HCT116 (cell line): Measurements from ENCODE around the gene RLF. TPM values are rescaled to one million over a fixed set of nuclear protein-coding genes. Genes with fewer than 3 reads are reported as not detected.
A peak's percentile ranks its signal among the peaks of the same experiment; 100 is the strongest.

Experiments
- ATAC-seq: fragments of 200-7000 bp; cut with Tn5 transposase; 2 replicates; pipeline ENCODE4 v1.9.1; 2020; ENCODE audit warnings: mild to moderate bottlenecking, moderate library complexity
- BruUV-seq: library from RNA; stranded (reverse); fragments of 400-500 nt; replicated peaks from 2 replicates; lab custom pipeline; 2021; lab: Mats Ljungman, UMichigan
- CTCF ChIA-PET: fragments of 300-600 bp; sonication (Branson Sonifier 250); formaldehyde crosslinking; loops from one replicate; lab custom pipeline; 2021; ENCODE audit warnings: antibody characterized with exemption; lab: Charles Lee
- POLR2A ChIA-PET: fragments of 300-600, 350-600 bp; sonication (Branson Sonifier 250); formaldehyde crosslinking; loops from one replicate; lab custom pipeline; 2021; ENCODE audit warnings: antibody characterized with exemption; lab: Charles Lee
- RAD21 ChIA-PET, 2 experiments: fragments of 300-600 bp; sonication (Branson Sonifier 250); formaldehyde crosslinking; loops; one replicate each; lab custom pipeline; 2023; ENCODE audit warnings: low total read pairs in 2 of 2; ENCODE audit not compliant: uncharacterized antibody in 2 of 2, unreplicated experiment in 2 of 2, low non-redundant PET in 1 of 2; lab: Charles Lee
- DNase-seq: peaks from one replicate; pipeline ENCODE4 v3.0.0-alpha.2; 2010; ENCODE audit warnings: low read depth, low spot score
- H2AFZ ChIP-seq: fragments of 200-600 bp; shearing (Covaris generic), sonication (generic); 2 replicates; pipeline ENCODE4 v1.6.1; 2017; ENCODE audit warnings: low read depth, mixed run types, mixed read lengths, antibody characterized with exemption, low read length; ENCODE audit not compliant: poor library complexity, severe bottlenecking
- H3K27ac ChIP-seq: 2 replicates; pipeline ENCODE4 v1.5.1; 2012; ENCODE audit warnings: low read depth, low read length
- H3K27me3 ChIP-seq: fragments of 200-600 bp; sonication (generic); 2 replicates; pipeline ENCODE4 v1.6.1; 2016; ENCODE audit warnings: mixed run types, low read length, mixed read lengths; ENCODE audit not compliant: insufficient read depth
- H3K36me3 ChIP-seq, 2 experiments: fragments of 200-500 bp in 1 of 2; fragments of 200-600 bp in 1 of 2; sonication (Bioruptor generic) in 1 of 2; sonication (generic) in 1 of 2; 2 replicates each; pipeline versions ENCODE4 v1.5.1 to v1.6.1; 2014 to 2016; ENCODE audit warnings: low read length in 2 of 2, inconsistent platforms in 1 of 2, mixed read lengths in 1 of 2, mixed run types in 1 of 2; ENCODE audit not compliant: insufficient read depth in 2 of 2, control insufficient read depth in 1 of 2
- H3K4me1 ChIP-seq, 2 experiments: fragments of 200-600 bp in 1 of 2; sonication (generic) in 1 of 2; 2 replicates each; pipeline versions ENCODE4 v1.5.1 to v1.6.1; 2012 to 2017; ENCODE audit warnings: low read length in 2 of 2, inconsistent platforms in 1 of 2, mild to moderate bottlenecking in 1 of 2, mixed read lengths in 1 of 2, mixed run types in 1 of 2, moderate library complexity in 1 of 2; ENCODE audit not compliant: insufficient read depth in 2 of 2, control insufficient read depth in 1 of 2
- H3K4me2 ChIP-seq: fragments of 200-600 bp; sonication (generic); 2 replicates; pipeline ENCODE4 v1.6.1; 2017; ENCODE audit warnings: mixed run types, low read length, mixed read lengths
- H3K4me3 ChIP-seq, 2 experiments: fragments of 200-600 bp in 1 of 2; sonication (generic) in 1 of 2; replicated peaks in 1 of 2; 2 replicates each; pipeline ENCODE4 v1.5.1; 2011 to 2016; ENCODE audit warnings: low read length in 2 of 2, control low read depth in 1 of 2, low read depth in 1 of 2, mild to moderate bottlenecking in 1 of 2, mixed read lengths in 1 of 2, mixed run types in 1 of 2
- H3K79me2 ChIP-seq: fragments of 200-600 bp; sonication (generic); 2 replicates; pipeline ENCODE4 v1.6.1; 2017; ENCODE audit warnings: mild to moderate bottlenecking, mixed run types, low read length, moderate library complexity, mixed read lengths; ENCODE audit not compliant: insufficient read depth
- H3K9ac ChIP-seq: fragments of 200-600 bp; sonication (generic); 2 replicates; pipeline ENCODE4 v1.6.1; 2016; ENCODE audit warnings: low read length, mixed read lengths
- H3K9me2 ChIP-seq: fragments of 200-600 bp; sonication (generic), shearing (Covaris generic); 2 replicates; pipeline ENCODE4 v1.6.1; 2017; ENCODE audit warnings: mixed run types, mild to moderate bottlenecking, moderate library complexity; ENCODE audit not compliant: insufficient read depth
- H3K9me3 ChIP-seq, 2 experiments: fragments of 200-500 bp in 1 of 2; fragments of 200-600 bp in 1 of 2; sonication (Bioruptor generic) in 1 of 2; sonication (generic) in 1 of 2; 2 replicates each; pipeline ENCODE4 v1.6.1; 2014 to 2017; ENCODE audit warnings: low read length in 2 of 2, mixed read lengths in 2 of 2, inconsistent platforms in 1 of 2, low read depth in 1 of 2, mild to moderate bottlenecking in 1 of 2, mixed run types in 1 of 2, moderate library complexity in 1 of 2; ENCODE audit not compliant: control insufficient read depth in 1 of 2, insufficient read depth in 1 of 2
- H4K20me1 ChIP-seq: fragments of 200-600 bp; sonication (generic), shearing (Covaris generic); 2 replicates; pipeline ENCODE4 v1.6.1; 2017; ENCODE audit warnings: mixed run types, mild to moderate bottlenecking, moderate library complexity; ENCODE audit not compliant: insufficient read depth
- CBX3 ChIP-seq: IDR thresholded peaks from 2 replicates; pipeline ENCODE4 v1.6.1; 2012; ENCODE audit warnings: low read depth
- CEBPB ChIP-seq: IDR thresholded peaks from 2 replicates; pipeline ENCODE4 v1.6.1; 2012; ENCODE audit warnings: low read depth
- ELF1 ChIP-seq: IDR thresholded peaks from 2 replicates; pipeline ENCODE4 v1.6.1; 2012; ENCODE audit warnings: low read depth, borderline replicate concordance
- EZH2 ChIP-seq: fragments of 200-600 bp; sonication (generic); IDR thresholded peaks from 2 replicates; pipeline ENCODE4 v1.6.1; 2017; ENCODE audit warnings: antibody characterized with exemption, mixed run types
- POLR2A ChIP-seq: IDR thresholded peaks from 2 replicates; pipeline ENCODE4 v1.7.0; 2011; ENCODE audit warnings: borderline replicate concordance; ENCODE audit not compliant: insufficient read depth, insufficient read length; ENCODE audit errors: extremely low read depth
- POLR2AphosphoS5 ChIP-seq: IDR thresholded peaks from 2 replicates; pipeline ENCODE4 v1.6.1; 2011; ENCODE audit warnings: mild to moderate bottlenecking, low read depth, low read length, moderate library complexity
- RAD21 ChIP-seq: IDR thresholded peaks from 2 replicates; pipeline ENCODE4 v1.6.1; 2012; ENCODE audit warnings: low read depth, mild to moderate bottlenecking
- SIN3A ChIP-seq: IDR thresholded peaks from 2 replicates; pipeline ENCODE4 v1.6.1; 2012; ENCODE audit warnings: low read depth
- SP1 ChIP-seq: IDR thresholded peaks from 2 replicates; pipeline ENCODE4 v1.6.1; 2012; ENCODE audit warnings: low read depth
- SRF ChIP-seq: IDR thresholded peaks from 2 replicates; pipeline ENCODE4 v1.6.1; 2012; ENCODE audit warnings: low read depth
- TCF7L2 ChIP-seq: IDR thresholded peaks from 2 replicates; pipeline ENCODE4 v1.7.0; 2011; ENCODE audit warnings: borderline replicate concordance, inconsistent platforms; ENCODE audit not compliant: insufficient read depth, insufficient read length; ENCODE audit errors: extremely low read depth
- YY1 ChIP-seq: IDR thresholded peaks from 2 replicates; pipeline ENCODE4 v1.6.1; 2011; ENCODE audit warnings: low read length, low read depth, moderate library complexity, mild to moderate bottlenecking; ENCODE audit not compliant: insufficient replicate concordance; ENCODE audit errors: extremely low read depth
- ZBTB33 ChIP-seq: IDR thresholded peaks from 2 replicates; pipeline ENCODE4 v1.6.1; 2011; ENCODE audit warnings: mild to moderate bottlenecking, low read length, moderate library complexity; ENCODE audit not compliant: insufficient replicate concordance; ENCODE audit errors: extremely low read depth
- ZFX ChIP-seq: fragments of 450-650 bp; IDR thresholded peaks from 2 replicates; pipeline ENCODE4 v1.6.1; 2017
- intact Hi-C: fragments of 100-400 bp; cut with micrococcal nuclease; formaldehyde crosslinking; loops from 2 replicates; pipeline ENCODE4 v1.10.0; 2022
- total RNA-seq: library from RNA; stranded (reverse); gene quantifications from one replicate; pipeline ENCODE4 v1.2.1, GENCODE V29; 2021; ENCODE audit not compliant: unreplicated experiment
- TF ChIP-seq, protein P1 (sequence below): IDR thresholded peaks from 2 replicates; pipeline ENCODE4 v1.6.1; 2012
- TF ChIP-seq, protein P2 (sequence below): IDR thresholded peaks from 2 replicates; pipeline ENCODE4 v1.6.1; 2012
- TF ChIP-seq, protein P3 (sequence below), 3 experiments: fragments of 200-600 bp in 1 of 3; sonication (generic) in 1 of 3; IDR thresholded peaks in 2 of 3; conservative IDR thresholded peaks in 1 of 3; 2 replicates each; pipeline ENCODE4 v1.5.1; 2012 to 2017; ENCODE audit warnings: low read depth in 2 of 3, low read length in 2 of 3, antibody characterized with exemption in 1 of 3, borderline replicate concordance in 1 of 3, control low read depth in 1 of 3, mild to moderate bottlenecking in 1 of 3, mixed read lengths in 1 of 3, mixed run types in 1 of 3, moderate library complexity in 1 of 3; ENCODE audit not compliant: insufficient read depth in 1 of 3

Gene RLF
- total RNA-seq, 1 experiment from 2014 or later, result 20.5 TPM

DNA sequence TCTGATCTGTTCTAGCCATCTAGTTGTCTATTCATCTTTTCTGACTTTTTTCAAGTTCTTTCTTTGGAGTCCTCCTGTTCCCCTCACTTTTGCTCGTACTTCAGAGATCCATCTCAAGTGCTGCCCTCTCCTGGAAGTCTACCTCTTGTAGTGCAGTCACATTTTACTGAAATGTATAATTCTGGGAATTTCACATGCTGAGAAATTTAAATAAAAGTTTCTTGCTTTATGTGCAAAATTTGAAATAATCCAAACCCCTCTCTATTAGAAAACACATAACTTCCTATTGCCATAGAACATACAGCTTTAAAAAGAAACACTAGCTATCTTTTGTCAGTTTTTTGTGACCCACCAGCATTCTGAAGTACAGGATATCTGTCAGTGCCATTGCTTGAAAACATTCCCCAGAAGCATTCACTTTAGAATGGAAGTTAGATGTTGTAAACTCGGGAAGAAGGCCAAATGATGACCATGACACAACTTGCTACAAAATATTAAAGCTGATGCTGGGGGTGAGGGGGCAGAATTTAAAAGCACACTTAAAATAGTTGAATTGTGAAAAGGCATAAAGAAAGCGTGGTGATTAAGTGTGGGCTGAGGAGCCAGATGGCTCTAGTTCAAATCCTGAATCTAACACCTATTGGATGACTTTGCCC is 22.0 kb downstream of the RLF start:
- POLR2A ChIA-PET, result no interaction called here
- peaks cover 28% of the 10 kb centered on the region for H4K20me1 ChIP-seq

More for the DNA sequence above, 22.0 kb downstream of the RLF start:
- ChIA-PET CTCF (interaction anchor here (0.9 to 2.1 kb wide), 7 partner anchors 9 to 99 kb away, joined by 3 to 5 read pairs (median 4); no protein-coding TSS in a partner anchor), RAD21 (interaction anchor here in 1 of 2 experiments (0.6 kb wide), 1 partner anchor 84 kb away, joined by 3 read pairs; no protein-coding TSS in a partner anchor)
- H3K9ac ChIP-seq, result no peak overlapping the region
- no TSS peak for BruUV-seq
- no peak overlapping the region for H3K4me3 ChIP-seq
- TF ChIP-seq YY1 (no peak), TCF7L2 (no peak), POLR2AphosphoS5 (no peak), SIN3A (no peak), SP1 (no peak), ZFX (no peak), SRF (no peak), ZBTB33 (no peak), EZH2 (no peak), CBX3 (no peak), CEBPB (no peak), POLR2A (no peak), RAD21 (peak; percentile 25; the same call in 1 of the 2 replicates), ELF1 (no peak)
- TF ChIP-seq, protein P1, sequence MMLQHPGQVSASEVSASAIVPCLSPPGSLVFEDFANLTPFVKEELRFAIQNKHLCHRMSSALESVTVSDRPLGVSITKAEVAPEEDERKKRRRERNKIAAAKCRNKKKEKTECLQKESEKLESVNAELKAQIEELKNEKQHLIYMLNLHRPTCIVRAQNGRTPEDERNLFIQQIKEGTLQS, result no peak
- TF ChIP-seq, protein P2, sequence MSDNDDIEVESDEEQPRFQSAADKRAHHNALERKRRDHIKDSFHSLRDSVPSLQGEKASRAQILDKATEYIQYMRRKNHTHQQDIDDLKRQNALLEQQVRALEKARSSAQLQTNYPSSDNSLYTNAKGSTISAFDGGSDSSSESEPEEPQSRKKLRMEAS, result no peak
- TF ChIP-seq, protein P3, sequence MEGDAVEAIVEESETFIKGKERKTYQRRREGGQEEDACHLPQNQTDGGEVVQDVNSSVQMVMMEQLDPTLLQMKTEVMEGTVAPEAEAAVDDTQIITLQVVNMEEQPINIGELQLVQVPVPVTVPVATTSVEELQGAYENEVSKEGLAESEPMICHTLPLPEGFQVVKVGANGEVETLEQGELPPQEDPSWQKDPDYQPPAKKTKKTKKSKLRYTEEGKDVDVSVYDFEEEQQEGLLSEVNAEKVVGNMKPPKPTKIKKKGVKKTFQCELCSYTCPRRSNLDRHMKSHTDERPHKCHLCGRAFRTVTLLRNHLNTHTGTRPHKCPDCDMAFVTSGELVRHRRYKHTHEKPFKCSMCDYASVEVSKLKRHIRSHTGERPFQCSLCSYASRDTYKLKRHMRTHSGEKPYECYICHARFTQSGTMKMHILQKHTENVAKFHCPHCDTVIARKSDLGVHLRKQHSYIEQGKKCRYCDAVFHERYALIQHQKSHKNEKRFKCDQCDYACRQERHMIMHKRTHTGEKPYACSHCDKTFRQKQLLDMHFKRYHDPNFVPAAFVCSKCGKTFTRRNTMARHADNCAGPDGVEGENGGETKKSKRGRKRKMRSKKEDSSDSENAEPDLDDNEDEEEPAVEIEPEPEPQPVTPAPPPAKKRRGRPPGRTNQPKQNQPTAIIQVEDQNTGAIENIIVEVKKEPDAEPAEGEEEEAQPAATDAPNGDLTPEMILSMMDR (IDR thresholded peaks at IDR 0.05 in 2 of 3, conservative IDR thresholded peaks at IDR 0.05 in 1 of 3; ENCODE audit: borderline replicate concordance in 1 of 3, insufficient read depth in 1 of 3, low read depth in 2 of 3, low read length in 2 of 3), result peak in 2 of 3 experiments; percentile 55 to 67; a peak in 4 of 6 replicates
- H3K27me3 ChIP-seq, result no peaks in the 10 kb centered on the region
- no peaks in the 10 kb centered on the region for H3K36me3 ChIP-seq
- DNase-seq (peak; percentile 12), ATAC-seq (peak; percentile 82)
- H3K9me2 ChIP-seq, result no peaks in the 10 kb centered on the region
- no peak overlapping the region for H2AFZ ChIP-seq
- H3K27ac ChIP-seq, result no peak overlapping the region
- no peaks in the 10 kb centered on the region for H3K9me3 ChIP-seq
- 0 out of 4 replicates have a peak, but pooled peaks cover 0 to 4% of the 10 kb centered on the region in 2 experiments for H3K4me1 ChIP-seq
- H3K4me2 ChIP-seq, result no peak overlapping the region
- H3K79me2 ChIP-seq, result peaks cover 100% of the 10 kb centered on the region
- intact Hi-C loops, result no loop called here
